ENCODE data around the gene PDCL3.
A peak's percentile ranks its signal among the peaks of the same experiment; 100 is the strongest.

The PDCL3 gene

DNA sequence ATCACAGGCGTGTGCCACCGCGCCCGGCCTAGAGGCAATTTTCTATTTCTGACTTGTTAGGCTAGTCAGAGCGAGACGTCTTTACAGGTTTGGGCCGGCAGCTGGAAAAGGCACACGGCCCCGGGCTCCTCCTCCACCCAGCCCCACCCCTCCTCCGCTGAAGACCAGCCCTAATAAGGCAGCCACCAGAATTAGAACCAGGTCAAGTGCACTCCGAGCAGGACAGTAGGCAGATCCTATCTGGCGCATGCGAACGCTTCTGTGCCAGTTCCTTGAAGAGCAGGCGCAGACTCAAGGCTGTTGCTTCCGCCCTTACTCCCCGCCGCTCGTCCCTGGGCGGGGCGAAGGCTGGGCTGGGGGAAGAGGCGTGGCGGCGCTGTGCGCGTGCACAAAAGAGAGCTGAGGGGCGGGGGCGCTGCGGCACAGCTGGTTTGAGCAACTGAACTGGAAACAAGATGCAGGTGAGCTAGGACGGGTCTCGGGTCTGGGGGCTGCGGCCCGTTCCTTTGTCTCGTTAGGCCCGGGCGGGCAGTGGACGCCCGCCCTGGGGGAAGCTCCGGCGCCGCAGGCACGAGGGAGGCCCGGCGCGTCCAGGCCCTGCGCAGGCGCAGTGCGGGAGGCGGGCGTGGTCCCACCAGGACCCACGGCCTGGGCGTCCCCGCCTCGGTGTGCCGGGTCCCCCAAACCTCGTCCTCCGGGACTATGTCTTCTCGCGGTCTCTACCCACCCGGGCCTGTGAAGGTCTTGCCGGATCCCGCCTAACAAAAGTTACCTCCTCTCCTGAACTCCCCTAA lies at the start of gene PDCL3:
PDCL3 (plus strand) TSS at position 381 of the 794 bp plus-strand sequence; CDS start at position 456, 75 bp downstream.
- DNase-seq (ENCODE audit: low read depth, low spot score), result peak; percentile 97

GRCh38 chr2:100513650-100514049 lies 49.1 kb upstream of the PDCL3 start:
- DNase-seq (ENCODE audit: low read depth, low spot score), result no peak

DNA sequence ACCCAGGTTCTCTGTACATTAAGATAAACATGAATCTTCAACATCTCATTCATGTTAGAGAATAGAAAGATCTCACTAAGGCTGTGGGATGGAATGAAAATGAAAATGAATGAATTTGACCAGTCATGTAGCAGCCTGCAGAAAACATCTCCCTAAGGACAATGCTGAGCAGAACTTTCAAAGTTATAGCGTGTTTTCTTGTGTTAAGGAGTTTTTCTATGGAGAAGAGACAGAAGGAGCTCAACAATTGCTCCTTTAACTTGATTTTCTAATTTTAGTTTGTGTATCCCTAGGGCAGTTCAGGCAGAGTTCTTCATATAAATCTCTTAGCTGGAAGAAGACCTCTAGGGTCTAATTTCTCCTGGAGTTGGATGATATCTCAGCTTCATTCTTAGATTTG lies 45.2 kb upstream of the PDCL3 start:
- DNase-seq (ENCODE audit: low read depth, low spot score), result no peak

DNA sequence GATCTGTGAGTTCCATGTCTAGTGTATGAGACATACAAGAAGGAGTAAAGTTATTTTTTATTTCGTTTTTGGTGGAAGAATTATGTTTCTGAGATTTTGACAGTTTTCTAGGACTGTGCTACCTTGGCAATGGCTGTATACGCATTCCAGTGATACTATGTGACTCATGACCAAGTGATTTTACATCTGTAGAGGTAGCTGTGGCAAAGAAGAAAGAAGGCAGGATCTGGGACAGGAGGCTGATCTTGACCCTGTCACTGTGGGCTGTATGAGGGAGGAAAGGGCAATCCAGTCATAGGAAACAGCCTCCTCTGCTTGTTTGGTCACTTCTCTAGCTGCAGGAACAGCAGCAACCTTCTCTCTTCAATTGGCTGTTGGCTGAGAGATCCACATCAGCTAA lies 44.0 kb upstream of the PDCL3 start:
- no peak for DNase-seq (ENCODE audit: low read depth, low spot score)

DNA sequence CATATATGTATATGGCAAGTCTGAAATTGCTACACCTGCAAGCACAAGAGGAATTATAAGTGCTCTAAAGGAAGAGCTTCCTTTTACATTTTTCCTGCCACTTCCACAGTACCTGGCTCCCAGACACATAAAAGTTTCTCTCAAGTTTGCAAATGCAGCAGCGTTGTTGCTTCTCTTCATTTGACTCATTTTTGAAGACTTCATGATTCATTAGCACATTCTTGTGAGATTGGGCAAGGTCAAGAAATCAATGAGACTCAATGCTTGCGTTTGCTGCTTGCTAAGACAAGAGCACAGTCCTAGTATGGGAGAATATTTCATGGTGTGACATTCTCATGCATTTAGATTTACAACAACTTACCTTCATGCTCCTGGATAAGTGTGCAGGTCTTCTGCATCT lies 42.6 kb upstream of the PDCL3 start:
- DNase-seq (ENCODE audit: low read depth, low spot score), result no peak

DNA sequence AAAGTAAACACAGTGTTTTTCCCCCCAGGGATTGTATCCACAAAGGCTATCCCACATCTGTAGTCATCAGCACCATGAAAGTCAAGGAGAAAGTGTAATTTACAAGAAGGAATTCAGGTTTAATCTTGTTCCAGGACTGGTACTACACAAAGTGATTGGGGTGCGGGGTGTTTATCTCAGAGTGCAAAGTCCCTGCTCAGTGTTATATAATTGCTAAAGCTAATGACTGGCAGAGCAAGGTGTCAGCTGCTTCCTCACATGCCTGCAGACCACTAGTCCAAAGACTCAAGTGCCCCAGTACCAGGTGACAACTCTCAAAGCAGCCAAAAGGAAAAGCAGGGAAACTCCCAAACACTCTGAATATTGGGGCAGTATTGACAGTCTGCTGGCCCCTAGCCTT lies 40.4 kb upstream of the PDCL3 start:
- DNase-seq (ENCODE audit: low read depth, low spot score), result no peak

DNA sequence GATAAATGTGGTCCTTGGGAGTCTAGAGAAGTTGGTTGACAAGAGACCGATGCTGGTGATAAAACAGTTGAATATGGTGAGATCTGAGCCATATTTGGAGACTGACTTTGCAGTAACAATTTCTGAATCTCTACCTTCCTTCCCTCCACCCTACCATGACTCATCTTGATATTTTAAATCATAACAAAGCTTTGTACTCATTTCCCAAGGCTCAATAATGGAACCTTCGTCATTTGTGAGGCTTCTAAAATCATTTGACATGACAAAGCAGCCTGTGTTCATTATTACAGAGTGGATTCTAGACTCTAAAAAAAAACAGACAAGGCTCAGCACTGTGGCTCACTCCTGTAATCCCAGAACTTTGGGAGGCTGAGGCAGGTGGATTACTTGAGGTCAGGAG lies 38.5 kb upstream of the PDCL3 start:
- no peak for DNase-seq (ENCODE audit: low read depth, low spot score)

DNA sequence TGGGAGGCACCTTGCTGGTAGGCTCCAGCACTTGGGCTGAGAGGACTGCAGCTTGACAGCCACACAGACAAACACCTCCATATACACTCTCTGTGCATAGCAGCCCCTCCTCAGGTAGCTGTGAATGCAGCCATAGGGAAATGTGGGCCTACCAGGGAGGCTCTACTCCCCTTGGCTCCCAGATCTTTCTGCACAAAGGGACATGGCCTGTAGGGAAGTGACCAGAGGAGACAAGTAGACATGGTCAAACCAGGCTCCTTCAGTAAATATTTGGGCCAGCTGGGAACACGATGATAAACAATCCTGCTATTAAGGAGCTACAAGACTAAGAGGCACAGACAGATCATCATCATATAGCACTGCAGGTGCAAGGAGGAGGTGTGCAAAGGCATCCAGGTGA lies 35.9 kb upstream of the PDCL3 start:
- DNase-seq (ENCODE audit: low read depth, low spot score), result no peak

DNA sequence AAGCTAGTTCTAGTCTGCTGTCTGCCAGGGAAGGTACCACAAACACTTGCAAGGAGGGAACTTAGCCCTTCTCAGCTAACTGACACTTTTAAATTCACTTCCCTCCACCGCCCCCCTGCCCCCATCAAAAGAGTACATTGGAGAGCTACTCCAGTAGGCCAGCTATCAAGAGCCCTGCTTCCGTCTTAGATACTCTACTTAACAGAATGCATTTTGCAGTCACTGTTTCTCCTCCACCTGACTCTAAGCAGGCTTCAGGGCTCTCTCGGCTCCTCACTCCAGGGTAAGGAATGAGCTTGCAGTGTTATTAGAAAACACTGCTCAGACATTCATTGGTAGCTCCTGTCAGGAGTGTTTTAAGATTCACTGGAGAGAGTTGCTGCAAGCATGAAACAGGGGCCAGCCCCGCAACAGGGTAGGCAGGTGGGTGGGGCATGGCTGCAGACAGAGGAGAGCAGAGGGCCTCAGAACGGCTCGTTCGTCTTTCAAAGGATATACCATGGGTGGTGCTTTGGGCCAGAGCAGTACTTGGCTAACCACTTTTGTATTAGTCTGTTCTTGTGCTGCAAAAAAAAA lies 35.3 kb upstream of the PDCL3 start:
- DNase-seq (ENCODE audit: low read depth, low spot score), result no peak

DNA sequence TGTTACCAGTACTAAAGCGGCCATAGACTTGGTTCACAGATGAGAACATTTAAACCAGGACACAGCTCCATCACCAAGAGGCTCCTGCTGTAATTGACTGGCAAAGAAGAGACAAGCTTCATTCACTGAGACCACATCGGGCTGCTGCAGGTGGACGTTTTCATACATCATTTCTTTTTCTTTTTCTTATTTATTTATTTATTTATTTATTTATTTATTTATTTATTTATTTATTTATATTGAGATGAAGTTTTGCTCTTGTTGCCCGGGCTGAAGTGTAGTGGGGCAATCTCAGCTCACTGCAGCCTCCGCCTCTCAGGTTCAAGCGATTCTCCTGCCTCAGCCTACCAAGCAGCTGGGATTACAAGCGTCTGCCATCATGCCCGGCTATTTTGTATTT lies 33.6 kb upstream of the PDCL3 start:
- DNase-seq (ENCODE audit: low read depth, low spot score), result no peak

DNA sequence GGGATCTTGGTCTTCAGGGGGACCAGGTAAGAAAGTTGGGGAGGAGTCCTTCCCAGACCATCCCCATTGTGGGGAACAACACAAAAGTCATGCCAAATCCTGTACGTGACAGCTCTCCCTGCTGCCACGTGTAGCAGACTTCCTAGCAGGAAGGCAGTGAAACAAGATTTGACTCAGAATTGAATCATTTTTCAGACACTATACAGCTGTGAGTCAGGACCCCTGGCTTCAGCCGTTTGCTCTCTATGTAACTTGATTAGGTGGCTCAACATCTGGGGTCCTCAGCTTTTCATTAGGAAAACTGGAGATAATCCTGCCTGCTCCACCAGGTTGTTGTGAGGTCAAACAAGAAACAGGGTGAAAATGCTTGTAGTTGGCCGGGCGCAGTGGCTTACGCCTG lies 32.9 kb upstream of the PDCL3 start:
- DNase-seq (ENCODE audit: low read depth, low spot score), result no peak

GRCh38 chr2:100535855-100536254 lies 26.9 kb upstream of the PDCL3 start:
- no peak for DNase-seq (ENCODE audit: low read depth, low spot score)

DNA sequence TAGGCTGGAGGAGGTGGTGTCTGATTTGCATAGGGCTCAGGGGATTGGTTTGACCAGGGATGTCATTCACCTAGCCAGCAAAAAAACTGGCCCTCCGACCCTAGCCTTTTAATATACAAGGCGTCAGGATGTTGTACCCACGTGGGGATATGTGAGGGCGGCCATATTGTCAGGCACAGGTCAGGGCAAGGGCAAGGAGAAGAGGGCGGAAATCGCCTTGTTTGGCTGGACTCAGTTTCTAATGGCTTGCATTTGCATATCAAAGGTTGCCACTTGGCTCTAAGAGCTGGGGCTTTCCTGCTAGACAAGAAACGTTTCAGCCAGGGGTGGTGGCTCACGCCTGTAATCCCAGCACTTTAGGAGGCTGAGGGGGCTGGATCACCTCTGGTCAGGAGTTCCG lies 24.9 kb upstream of the PDCL3 start:
- DNase-seq (ENCODE audit: low read depth, low spot score), result no peak

DNA sequence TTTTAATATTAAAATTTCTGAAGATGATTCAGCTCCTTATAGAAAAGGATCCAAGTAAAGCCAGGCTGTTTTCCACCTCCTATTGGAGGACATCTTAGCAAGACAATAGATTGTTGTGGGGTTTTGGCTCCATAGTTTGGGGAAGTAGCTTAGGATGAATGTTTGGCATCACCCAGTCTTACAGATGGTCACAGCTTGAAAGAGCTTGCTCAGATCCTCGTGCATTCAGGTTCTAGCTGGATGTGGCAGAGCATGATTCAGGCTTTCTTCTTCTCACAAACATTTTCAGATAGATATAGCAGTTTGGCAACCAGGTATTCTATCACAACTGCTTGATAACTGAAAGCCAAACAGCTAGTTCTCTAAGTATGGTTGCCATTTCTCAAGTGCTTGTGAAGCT lies 23.6 kb upstream of the PDCL3 start:
- no peak for DNase-seq (ENCODE audit: low read depth, low spot score)

DNA sequence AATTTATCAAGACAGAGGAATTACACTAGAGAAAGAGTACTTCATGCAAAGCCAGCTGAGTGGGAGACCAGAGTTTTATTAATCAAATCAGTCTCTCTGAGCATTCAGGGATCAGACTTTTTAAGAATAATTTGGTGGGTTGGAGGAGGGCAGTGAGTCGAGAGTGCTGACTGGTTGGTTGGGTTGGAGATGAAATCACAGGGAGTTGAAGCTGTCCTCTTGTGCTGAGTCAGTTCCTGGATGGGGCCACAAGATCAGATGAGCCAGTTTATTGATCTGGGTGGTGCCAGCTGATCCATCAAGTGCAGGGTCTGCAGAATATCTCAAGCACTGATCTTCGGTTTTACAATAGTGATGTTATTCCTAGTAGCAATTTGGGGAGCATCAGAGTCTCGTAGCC lies 21.4 kb upstream of the PDCL3 start:
- DNase-seq (ENCODE audit: low read depth, low spot score), result no peak

DNA sequence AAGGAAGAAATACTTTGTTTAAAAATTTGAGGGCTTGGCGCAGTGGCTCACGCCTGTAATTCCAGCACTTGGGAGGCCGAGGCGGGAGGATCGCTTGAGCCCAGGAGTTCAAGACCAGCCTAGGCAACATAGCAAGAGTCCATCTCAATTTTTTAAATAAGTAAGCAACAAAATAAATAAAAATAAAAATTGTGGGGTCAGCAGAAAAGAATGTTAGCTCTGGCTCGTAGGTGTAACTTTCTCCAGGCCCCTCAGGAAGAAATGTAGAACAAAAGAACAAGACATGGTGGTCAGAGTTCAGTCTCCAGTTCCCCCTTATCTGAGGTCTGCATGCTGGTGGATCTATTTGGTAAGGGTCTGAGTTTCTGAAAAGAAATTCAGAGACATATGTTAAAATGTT lies 20.4 kb upstream of the PDCL3 start:
- DNase-seq (ENCODE audit: low read depth, low spot score), result no peak

DNA sequence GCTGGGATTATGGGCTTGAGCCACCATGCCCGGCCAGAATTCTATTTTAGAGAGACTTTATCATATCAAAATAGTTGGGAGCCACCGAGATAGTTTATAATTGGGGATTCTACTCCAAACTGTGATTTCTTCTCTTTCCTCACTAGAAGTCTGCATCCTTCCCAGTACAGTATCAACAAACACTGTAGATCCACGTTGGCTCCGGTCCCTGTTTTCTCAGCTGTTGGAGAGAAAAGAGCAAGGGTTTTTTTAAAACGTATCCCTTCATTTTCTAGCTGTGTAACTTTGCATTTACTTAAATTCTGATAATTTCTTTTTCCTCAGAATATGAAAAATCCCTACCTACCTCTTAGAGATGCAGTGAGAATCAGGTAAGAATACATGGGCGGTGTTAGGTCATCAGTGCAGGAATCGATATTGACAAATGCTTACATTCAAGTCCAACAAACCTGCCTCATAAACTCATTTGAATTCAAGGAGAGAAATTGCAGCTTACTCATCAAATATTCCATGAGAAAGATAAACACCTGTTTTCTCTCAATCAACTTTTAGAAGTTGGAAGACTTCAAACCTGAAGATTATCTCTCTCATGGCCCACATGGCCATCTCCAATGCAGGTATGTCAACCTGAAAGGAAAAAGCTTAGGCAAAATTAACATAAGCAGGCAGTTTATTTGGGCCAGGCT lies 17.7 kb upstream of the PDCL3 start:
- DNase-seq (ENCODE audit: low read depth, low spot score), result no peak

GRCh38 chr2:100546469-100546868 lies 16.3 kb upstream of the PDCL3 start:
- no peak for DNase-seq (ENCODE audit: low read depth, low spot score)

DNA sequence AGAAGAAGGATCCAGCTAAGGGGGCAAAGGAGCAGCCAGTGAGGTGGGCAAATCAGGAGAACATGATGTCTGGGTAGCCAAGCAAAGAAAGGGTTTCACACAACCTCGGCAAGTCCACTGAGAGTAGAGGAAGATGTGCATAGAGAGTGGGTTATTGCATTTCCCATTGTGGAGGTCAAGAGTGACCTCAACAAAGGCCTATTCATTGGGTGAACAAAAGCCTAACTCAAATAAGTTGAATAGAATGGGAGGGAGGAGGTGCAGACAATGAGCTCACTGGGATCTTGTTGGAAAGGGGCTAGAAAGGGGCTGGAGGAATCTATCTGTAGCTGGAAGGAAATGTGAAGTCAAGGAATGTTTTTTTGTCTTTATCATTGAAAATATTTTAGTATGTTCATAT lies 14.0 kb upstream of the PDCL3 start:
- no peak for DNase-seq (ENCODE audit: low read depth, low spot score)

DNA sequence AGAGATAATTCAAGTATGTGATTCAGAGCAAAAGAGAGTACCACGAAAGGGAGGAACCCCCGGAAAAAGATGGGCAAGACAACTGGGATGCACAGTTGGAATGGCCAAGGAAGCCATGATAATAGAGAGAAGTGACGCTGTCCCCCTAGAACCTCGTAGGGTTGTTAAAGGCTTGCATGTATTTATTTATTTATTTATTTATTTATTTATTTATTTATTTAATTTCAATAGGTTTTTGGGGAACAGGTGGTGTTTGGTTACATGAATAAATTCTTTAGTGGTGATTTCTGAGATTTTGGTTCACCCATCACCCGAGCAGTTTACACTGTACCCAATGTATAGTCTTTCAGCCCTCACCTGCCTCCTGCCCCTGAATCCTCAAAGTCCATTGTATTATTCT lies 11.5 kb upstream of the PDCL3 start:
- DNase-seq (ENCODE audit: low read depth, low spot score), result no peak

DNA sequence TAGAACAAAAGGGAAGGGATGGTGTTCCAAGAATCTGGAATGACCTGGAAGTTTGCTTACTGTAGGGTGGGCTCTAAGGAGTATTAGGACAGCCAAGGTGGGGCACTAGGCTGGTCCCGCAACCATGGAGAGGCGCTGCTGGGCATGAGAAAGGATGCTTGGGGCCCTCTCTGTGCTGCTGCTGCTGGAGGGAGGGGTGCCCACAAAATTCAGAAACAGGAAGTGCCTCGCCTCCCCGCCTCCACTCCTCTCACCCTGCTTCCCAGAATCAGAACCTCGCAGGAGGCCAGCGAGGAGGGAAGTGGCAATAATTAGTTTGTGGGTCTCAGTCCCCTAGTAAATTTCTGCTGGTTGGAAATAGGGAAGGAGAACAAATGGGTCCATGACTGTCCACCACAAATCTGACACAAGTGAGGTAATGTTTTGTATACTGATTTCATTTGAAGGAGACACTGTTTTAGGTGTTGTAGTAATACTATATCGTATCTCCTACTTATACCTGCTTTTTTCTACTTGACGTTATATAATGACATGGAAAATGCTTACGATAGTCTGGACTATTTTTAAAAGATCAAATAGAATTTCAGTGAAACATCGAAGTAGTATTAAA lies 7.9 kb upstream of the PDCL3 start:
- DNase-seq (ENCODE audit: low read depth, low spot score), result no peak

DNA sequence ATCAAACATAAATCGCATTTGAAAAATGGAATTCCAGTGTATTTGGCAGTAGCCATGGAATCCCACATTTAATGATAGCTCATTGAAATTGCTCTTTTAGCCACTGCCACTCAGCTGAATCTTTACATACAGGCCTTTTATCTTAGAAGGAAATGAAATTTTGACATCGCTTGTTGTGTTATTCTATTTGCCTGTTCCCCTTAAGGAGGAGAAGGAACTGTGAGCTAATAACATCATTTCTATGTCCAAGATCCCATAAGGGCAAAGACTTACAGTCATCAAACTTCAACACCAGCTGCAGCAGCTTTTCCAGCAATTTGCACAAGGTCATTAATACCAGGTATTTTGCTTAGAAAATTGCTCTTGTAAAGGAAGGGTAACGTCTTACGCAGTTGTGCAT lies 6.0 kb upstream of the PDCL3 start:
- DNase-seq (ENCODE audit: low read depth, low spot score), result no peak

Data from smooth muscle cell of the brain vasculature (primary cell).